Measurements from ENCODE around the gene TPRG1. TPM values are rescaled to one million over a fixed set of nuclear protein-coding genes. Genes with fewer than 3 reads are reported as not detected.
"Not testable (repeated sequence)": the region's sequence is repeated elsewhere in the genome, so short reads cannot be mapped to it uniquely, and the experiment has no call there.

TPRG1 gene
- total RNA-seq, 1 donor from 2014 or later, result 0.18 TPM

DNA sequence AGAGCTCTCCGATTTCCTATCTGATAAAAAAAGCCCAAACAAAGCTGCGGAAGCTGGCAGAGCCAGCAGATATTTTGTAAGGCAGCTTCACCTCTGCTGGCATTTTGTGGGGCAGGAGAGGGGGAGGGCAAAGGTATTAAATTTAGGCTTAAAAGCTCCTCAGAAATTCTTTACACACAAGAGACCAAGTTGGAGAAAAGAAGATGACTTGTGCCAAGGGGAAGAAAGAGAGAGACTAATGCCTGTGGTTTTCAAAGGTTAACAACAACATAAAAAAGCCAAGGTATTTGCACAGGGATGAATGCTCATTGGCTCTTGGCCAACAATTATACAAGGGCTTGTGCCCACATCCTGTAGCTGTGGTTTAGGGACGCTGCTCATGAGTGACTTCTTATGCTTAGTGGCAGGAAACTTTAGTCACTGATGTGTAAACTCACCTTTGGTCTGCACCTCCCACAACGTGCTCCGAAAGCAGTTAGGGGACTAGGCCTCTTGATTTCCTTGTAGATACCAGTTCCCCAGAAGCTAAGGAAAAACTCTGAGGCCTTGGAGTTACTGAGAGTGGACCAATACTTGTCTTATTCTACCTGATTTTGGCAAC is 152.9 kb downstream of the TPRG1 start:
- intact Hi-C loops (cut with micrococcal nuclease), result no loop called here
- ATAC-seq (ENCODE audit: low read depth) (peak; percentile 93), DNase-seq (no peak)
- Mint-ChIP-seq H3K9me3 (no peaks in the 10 kb centered on the region), H3K4me3 (peak overlapping the region; percentile 24), H3K27ac (peak overlapping the region; percentile 35), H3K36me3 (ENCODE audit: low read depth) (no peaks in the 10 kb centered on the region), H3K4me1 (peaks cover 23% of the 10 kb centered on the region), H3K27me3 (peaks cover 37% of the 10 kb centered on the region)
- ChIA-PET POLR2A (no interaction called here), CTCF (no interaction called here)
- TF ChIP-seq, protein P1, sequence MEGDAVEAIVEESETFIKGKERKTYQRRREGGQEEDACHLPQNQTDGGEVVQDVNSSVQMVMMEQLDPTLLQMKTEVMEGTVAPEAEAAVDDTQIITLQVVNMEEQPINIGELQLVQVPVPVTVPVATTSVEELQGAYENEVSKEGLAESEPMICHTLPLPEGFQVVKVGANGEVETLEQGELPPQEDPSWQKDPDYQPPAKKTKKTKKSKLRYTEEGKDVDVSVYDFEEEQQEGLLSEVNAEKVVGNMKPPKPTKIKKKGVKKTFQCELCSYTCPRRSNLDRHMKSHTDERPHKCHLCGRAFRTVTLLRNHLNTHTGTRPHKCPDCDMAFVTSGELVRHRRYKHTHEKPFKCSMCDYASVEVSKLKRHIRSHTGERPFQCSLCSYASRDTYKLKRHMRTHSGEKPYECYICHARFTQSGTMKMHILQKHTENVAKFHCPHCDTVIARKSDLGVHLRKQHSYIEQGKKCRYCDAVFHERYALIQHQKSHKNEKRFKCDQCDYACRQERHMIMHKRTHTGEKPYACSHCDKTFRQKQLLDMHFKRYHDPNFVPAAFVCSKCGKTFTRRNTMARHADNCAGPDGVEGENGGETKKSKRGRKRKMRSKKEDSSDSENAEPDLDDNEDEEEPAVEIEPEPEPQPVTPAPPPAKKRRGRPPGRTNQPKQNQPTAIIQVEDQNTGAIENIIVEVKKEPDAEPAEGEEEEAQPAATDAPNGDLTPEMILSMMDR (IDR thresholded peaks at IDR 0.05), result no peak

DNA sequence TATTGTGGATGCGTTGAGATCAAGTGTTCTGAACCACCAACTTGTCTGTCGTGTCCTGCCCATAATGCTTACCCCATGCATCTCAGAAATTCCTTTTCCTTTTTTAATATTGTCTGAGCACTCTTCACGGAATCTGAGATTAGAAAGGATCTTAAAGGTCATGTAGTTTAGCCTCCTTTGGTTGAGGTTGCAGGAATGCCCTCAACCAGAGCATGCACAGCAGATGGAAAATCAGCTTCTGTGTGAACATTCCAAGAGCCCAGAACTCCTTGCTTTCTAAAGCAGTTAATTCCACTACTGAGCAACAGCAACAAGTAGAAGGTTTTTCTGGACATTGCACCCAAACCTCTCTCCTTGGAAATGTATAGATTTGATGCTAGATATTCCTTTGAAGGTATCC is 153.7 kb downstream of the TPRG1 start:
- H3K27ac Mint-ChIP-seq, result no peak overlapping the region
- TF ChIP-seq, protein P1 (IDR thresholded peaks at IDR 0.05), result no peak
- peaks cover 40% of the 10 kb centered on the region for H3K27me3 Mint-ChIP-seq
- DNase-seq, result no peak
- H3K36me3 Mint-ChIP-seq (ENCODE audit: low read depth), result no peaks in the 10 kb centered on the region
- ChIA-PET CTCF (no interaction called here), POLR2A (no interaction called here)
- no peak for ATAC-seq (ENCODE audit: low read depth)
- H3K4me1 Mint-ChIP-seq, result peaks cover 23% of the 10 kb centered on the region
- intact Hi-C loops (cut with micrococcal nuclease), result no loop called here
- no peaks in the 10 kb centered on the region for H3K9me3 Mint-ChIP-seq
- no peak overlapping the region for H3K4me3 Mint-ChIP-seq

DNA sequence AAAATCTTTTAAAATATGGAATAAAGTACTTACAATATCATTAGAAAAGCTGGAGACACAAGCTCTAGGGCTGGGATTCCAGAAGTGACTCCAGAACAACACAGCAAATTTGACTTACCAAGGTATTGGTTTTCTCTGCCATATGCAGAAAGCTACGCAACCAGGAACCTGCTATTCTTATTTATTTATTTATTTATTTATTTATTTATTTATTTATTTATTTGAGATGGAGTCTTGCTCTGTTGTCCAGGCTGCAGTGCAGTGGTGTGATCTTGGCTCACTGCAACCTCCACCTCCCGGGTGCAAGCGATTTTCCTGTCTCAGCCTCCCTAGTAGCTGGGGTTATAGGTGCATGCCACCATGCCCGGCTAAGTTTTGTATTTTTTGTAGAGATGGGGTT is 157.9 kb downstream of the TPRG1 start:
- ATAC-seq (ENCODE audit: low read depth); H3K36me3 Mint-ChIP-seq (ENCODE audit: low read depth); H3K4me3 Mint-ChIP-seq; DNase-seq; H3K4me1 Mint-ChIP-seq; CTCF ChIA-PET; intact Hi-C loops (cut with micrococcal nuclease); POLR2A ChIA-PET; H3K9me3 Mint-ChIP-seq; H3K27ac Mint-ChIP-seq: not testable (repeated sequence)
- H3K27me3 Mint-ChIP-seq, result peaks cover 25% of the 10 kb centered on the region

- no peak overlapping the region for H3K4me3 Mint-ChIP-seq
- peaks cover 5% of the 10 kb centered on the region for H3K4me1 Mint-ChIP-seq
- TF ChIP-seq, protein P1 (IDR thresholded peaks at IDR 0.05), result no peak
- ATAC-seq (ENCODE audit: low read depth), result no peak
- CTCF ChIA-PET, result no interaction called here
- peaks cover 25% of the 10 kb centered on the region for H3K27me3 Mint-ChIP-seq
- no peaks in the 10 kb centered on the region for H3K9me3 Mint-ChIP-seq
- H3K27ac Mint-ChIP-seq, result no peak overlapping the region
- DNase-seq, result no peak
- POLR2A ChIA-PET, result no interaction called here
- intact Hi-C loops (cut with micrococcal nuclease), result no loop called here
- H3K36me3 Mint-ChIP-seq (ENCODE audit: low read depth), result no peaks in the 10 kb centered on the region
Measured at GRCh38 chr3:189330066-189330465, 158.3 kb downstream of the TPRG1 start.

GRCh38 chr3:189331002-189331418 is 159.2 kb downstream of the TPRG1 start:
- TF ChIP-seq, protein P1 (IDR thresholded peaks at IDR 0.05), result no peak
- ChIA-PET CTCF (interaction anchor here (0.7 kb wide), 1 partner anchor 10 kb away, joined by 3 read pairs; no protein-coding TSS in a partner anchor), POLR2A (no interaction called here)
- Mint-ChIP-seq H3K9me3 (no peaks in the 10 kb centered on the region), H3K4me3 (no peak overlapping the region), H3K36me3 (ENCODE audit: low read depth) (no peaks in the 10 kb centered on the region), H3K27me3 (peaks cover 25% of the 10 kb centered on the region), H3K4me1 (no peaks in the 10 kb centered on the region), H3K27ac (no peak overlapping the region)
- intact Hi-C loops (cut with micrococcal nuclease), result no loop called here
- no peak for ATAC-seq (ENCODE audit: low read depth)
- DNase-seq, result no peak

Data from activated B cell treated with CpG ODN at 0.5 μM for 24 hours (primary cell).